Measurements from ENCODE around the gene PRAMEF8. TPM values are rescaled to one million over a fixed set of nuclear protein-coding genes. Genes with fewer than 3 reads are reported as not detected.
"Not testable (repeated sequence)": the region's sequence is repeated elsewhere in the genome, so short reads cannot be mapped to it uniquely, and the experiment has no call there.

Gene PRAMEF8
- total and polyA plus RNA-seq, 12 donors, result not detected

- H3K4me3 ChIP-seq; intact Hi-C loops (cut with DNase I); DNase-seq; H3K36me3 ChIP-seq; H3K27ac ChIP-seq; H3K4me1 ChIP-seq; ATAC-seq: not testable (repeated sequence)
- Histone ChIP-seq H3K9me3 (peaks cover 0 to 11% (median 0%) of the 10 kb centered on the region in 11 donors), H3K27me3 (peaks cover 0 to 32% (median 4%) of the 10 kb centered on the region in 7 donors)
- WGBS, 2 donors, result 50 to 66% methylated on average over 2 of the region's 2 CpGs
Measured at GRCh38 chr1:13232056-13232455, 52.9 kb downstream of the PRAMEF8 start.

Other genes with a start within 250 kb of the PRAMEF8 start
- gene PRAMEF27, start 228.6 kb downstream of the PRAMEF8 start, total RNA-seq, result not detected
- not detected for gene PRAMEF27, start 228.6 kb downstream of the PRAMEF8 start, polyA plus RNA-seq
- gene HNRNPCL3, start 224.4 kb downstream of the PRAMEF8 start, total RNA-seq, result not detected
- gene HNRNPCL3, start 224.4 kb downstream of the PRAMEF8 start, polyA plus RNA-seq, result not detected
- gene PRAMEF25, start 214.4 kb downstream of the PRAMEF8 start, total RNA-seq, result not detected
- gene PRAMEF25, start 214.4 kb downstream of the PRAMEF8 start, polyA plus RNA-seq, result not detected
- gene HNRNPCL2, start 168.3 kb downstream of the PRAMEF8 start, total RNA-seq, result not detected
- gene HNRNPCL2, start 168.3 kb downstream of the PRAMEF8 start, polyA plus RNA-seq, result not detected
- gene PRAMEF26, start 129.1 kb downstream of the PRAMEF8 start, total RNA-seq, result not detected
- gene PRAMEF26, start 129.1 kb downstream of the PRAMEF8 start, polyA plus RNA-seq, result not detected
- not detected for gene HNRNPCL4, start 119.5 kb downstream of the PRAMEF8 start, total RNA-seq
- gene HNRNPCL4, start 119.5 kb downstream of the PRAMEF8 start, polyA plus RNA-seq, result not detected
- gene PRAMEF9, start 113.3 kb downstream of the PRAMEF8 start, total RNA-seq, result not detected
- not detected for gene PRAMEF9, start 113.3 kb downstream of the PRAMEF8 start, polyA plus RNA-seq
- gene PRAMEF13, start 83.7 kb downstream of the PRAMEF8 start, total RNA-seq, result not detected
- gene PRAMEF13, start 83.7 kb downstream of the PRAMEF8 start, polyA plus RNA-seq, result not detected
- not detected for gene PRAMEF18, start 59.0 kb downstream of the PRAMEF8 start, total RNA-seq
- gene PRAMEF18, start 59.0 kb downstream of the PRAMEF8 start, polyA plus RNA-seq, result not detected
- gene PRAMEF5, start 30.9 kb downstream of the PRAMEF8 start, total RNA-seq, result not detected
- gene PRAMEF5, start 30.9 kb downstream of the PRAMEF8 start, polyA plus RNA-seq, result not detected
- gene PRAMEF33, start 18.4 kb upstream of the PRAMEF8 start, total RNA-seq, result not detected
- gene PRAMEF33, start 18.4 kb upstream of the PRAMEF8 start, polyA plus RNA-seq, result not detected
- gene PRAMEF15, start 30.4 kb upstream of the PRAMEF8 start, total RNA-seq, result not detected
- not detected for gene PRAMEF15, start 30.4 kb upstream of the PRAMEF8 start, polyA plus RNA-seq
- not detected for gene PRAMEF14, start 62.0 kb upstream of the PRAMEF8 start, total RNA-seq
- not detected for gene PRAMEF14, start 62.0 kb upstream of the PRAMEF8 start, polyA plus RNA-seq
- gene PRAMEF19, start 86.8 kb upstream of the PRAMEF8 start, total RNA-seq, result not detected
- not detected for gene PRAMEF19, start 86.8 kb upstream of the PRAMEF8 start, polyA plus RNA-seq
- not detected for gene PRAMEF17, start 104.5 kb upstream of the PRAMEF8 start, total RNA-seq
- gene PRAMEF17, start 104.5 kb upstream of the PRAMEF8 start, polyA plus RNA-seq, result not detected
- not detected for gene PRAMEF20, start 125.3 kb upstream of the PRAMEF8 start, total RNA-seq
- gene PRAMEF20, start 125.3 kb upstream of the PRAMEF8 start, polyA plus RNA-seq, result not detected
- gene LRRC38, start 228.9 kb upstream of the PRAMEF8 start, total RNA-seq, result 1 to 10 TPM in 4 of 10 donors, under 1 TPM in 4, not detected in 2; 0.20 to 6.7 (median 0.96) TPM
- gene LRRC38, start 228.9 kb upstream of the PRAMEF8 start, polyA plus RNA-seq, result 1 to 10 TPM in 1 of 2 donors, under 1 TPM in 1; 0.15 to 4.3 TPM